OCI-LY1 (cell line): Measurements from ENCODE around the gene GRB10.

Experiments used
- H2AFZ ChIP-seq: fragments of 200-600 bp; sonication (generic), shearing (Covaris generic); 2 replicates; pipeline ENCODE4 v1.6.0; 2014; ENCODE audit warnings: antibody characterized with exemption, mild to moderate bottlenecking, low read length
- H3F3A ChIP-seq: fragments of 200-600 bp; sonication (generic), shearing (Covaris generic); 2 replicates; pipeline ENCODE4 v1.6.0; 2014; ENCODE audit warnings: mild to moderate bottlenecking, antibody characterized with exemption, low read length, moderate library complexity; ENCODE audit not compliant: insufficient read depth
- H3K27ac ChIP-seq: fragments of 200-600 bp; sonication (generic); 2 replicates; pipeline ENCODE4 v1.5.1; 2014; ENCODE audit warnings: low read length, mixed run types, mild to moderate bottlenecking, low read depth; ENCODE audit not compliant: poor library complexity, severe bottlenecking
- H3K27me3 ChIP-seq: fragments of 200-600 bp; sonication (generic); 2 replicates; pipeline ENCODE4 v1.6.0; 2014; ENCODE audit warnings: antibody characterized with exemption, mild to moderate bottlenecking, low read length, moderate library complexity; ENCODE audit not compliant: insufficient read depth
- H3K36me3 ChIP-seq: fragments of 200-600 bp; sonication (generic); 2 replicates; pipeline ENCODE4 v1.6.1; 2014; ENCODE audit warnings: mild to moderate bottlenecking, antibody characterized with exemption, low read length, moderate library complexity, mixed read lengths; ENCODE audit not compliant: insufficient read depth
- H3K4me1 ChIP-seq: fragments of 200-600 bp; sonication (generic); 2 replicates; pipeline ENCODE4 v1.5.1; 2014; ENCODE audit warnings: mild to moderate bottlenecking, low read length, moderate library complexity; ENCODE audit not compliant: insufficient read depth, severe bottlenecking
- H3K4me2 ChIP-seq: fragments of 200-600 bp; sonication (generic), shearing (Covaris generic); 2 replicates; pipeline ENCODE4 v1.6.1; 2014; ENCODE audit warnings: low read length
- H3K4me3 ChIP-seq: fragments of 200-600 bp; sonication (generic); 2 replicates; pipeline ENCODE4 v1.5.1; 2014; ENCODE audit warnings: low read length, low read depth, mild to moderate bottlenecking, mixed read lengths; ENCODE audit not compliant: poor library complexity, severe bottlenecking
- H3K79me2 ChIP-seq: fragments of 200-600 bp; shearing (Covaris generic); 2 replicates; pipeline ENCODE4 v1.6.1; 2016; ENCODE audit warnings: mixed run types, low read length, mixed read lengths; ENCODE audit not compliant: insufficient read depth
- H3K9ac ChIP-seq: fragments of 200-600 bp; sonication (generic), shearing (Covaris generic); 2 replicates; pipeline ENCODE4 v1.6.1; 2014; ENCODE audit warnings: mild to moderate bottlenecking, low read length, mixed read lengths
- H3K9me2 ChIP-seq: fragments of 200-600 bp; sonication (generic), shearing (Covaris generic); 2 replicates; pipeline ENCODE4 v1.6.1; 2014; ENCODE audit warnings: low read depth, mild to moderate bottlenecking, low read length, mixed read lengths
- H3K9me3 ChIP-seq: fragments of 200-600 bp; shearing (Covaris generic); 2 replicates; pipeline ENCODE4 v1.6.1; 2014; ENCODE audit warnings: low read length, mixed read lengths
- H4K20me1 ChIP-seq: fragments of 200-600 bp; sonication (generic), shearing (Covaris generic); 2 replicates; pipeline ENCODE4 v1.6.0; 2016; ENCODE audit warnings: mild to moderate bottlenecking, low read length; ENCODE audit not compliant: insufficient read depth
- EZH2 ChIP-seq: fragments of 200-600 bp; sonication (generic), shearing (Covaris generic); IDR thresholded peaks from 2 replicates; pipeline ENCODE4 v1.8.0; 2017; ENCODE audit warnings: borderline replicate concordance, mixed run types, mild to moderate bottlenecking, antibody characterized with exemption, low read length, moderate library complexity, mixed read lengths
- TF ChIP-seq, protein P1 (sequence below): fragments of 200-600 bp; sonication (generic), shearing (Covaris generic); IDR thresholded peaks from 2 replicates; pipeline ENCODE4 v1.5.1; 2017; ENCODE audit warnings: mild to moderate bottlenecking, antibody characterized with exemption, low read length, moderate library complexity, mixed read lengths

Gene GRB10

GRCh38 chr7:50567715-50568261 is 214.9 kb downstream of the GRB10 start:
- Histone ChIP-seq H3F3A (no peaks in the 10 kb centered on the region), H3K4me1 (no peaks in the 10 kb centered on the region), H3K4me2 (no peak overlapping the region)

DNA sequence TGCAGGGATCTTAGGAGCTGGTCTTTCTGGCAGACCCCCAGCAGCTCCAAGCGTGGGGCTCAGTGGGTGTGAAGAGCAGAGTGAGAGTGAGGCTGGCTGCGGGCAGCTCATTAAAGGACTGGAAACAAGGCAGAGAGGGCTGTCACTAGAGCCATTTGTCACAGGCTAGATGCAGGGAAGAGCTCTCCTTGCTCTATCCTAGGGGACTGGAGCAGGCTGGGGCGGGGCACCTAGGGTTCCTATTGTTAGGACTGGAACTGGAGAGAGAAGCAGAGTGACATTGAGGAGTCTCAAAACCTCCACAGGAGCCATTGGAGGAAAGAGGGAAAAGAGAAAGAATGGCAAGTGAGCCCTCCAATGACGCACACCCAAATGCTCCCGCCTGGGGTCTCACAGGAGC is 216.7 kb downstream of the GRB10 start:
- Histone ChIP-seq H3K4me2 (no peak overlapping the region), H3K27me3 (0 out of 2 replicates have a peak, but pooled peaks cover 8% of the 10 kb centered on the region), H3K79me2 (no peaks in the 10 kb centered on the region), H3K27ac (no peak overlapping the region), H2AFZ (no peak overlapping the region), H4K20me1 (no peaks in the 10 kb centered on the region), H3K4me3 (no peak overlapping the region), H3K36me3 (no peaks in the 10 kb centered on the region), H3K9ac (no peak overlapping the region), H3F3A (no peaks in the 10 kb centered on the region), H3K9me3 (no peaks in the 10 kb centered on the region), H3K9me2 (no peaks in the 10 kb centered on the region), H3K4me1 (no peaks in the 10 kb centered on the region)
- TF ChIP-seq EZH2 = no peak
- TF ChIP-seq, protein P1, sequence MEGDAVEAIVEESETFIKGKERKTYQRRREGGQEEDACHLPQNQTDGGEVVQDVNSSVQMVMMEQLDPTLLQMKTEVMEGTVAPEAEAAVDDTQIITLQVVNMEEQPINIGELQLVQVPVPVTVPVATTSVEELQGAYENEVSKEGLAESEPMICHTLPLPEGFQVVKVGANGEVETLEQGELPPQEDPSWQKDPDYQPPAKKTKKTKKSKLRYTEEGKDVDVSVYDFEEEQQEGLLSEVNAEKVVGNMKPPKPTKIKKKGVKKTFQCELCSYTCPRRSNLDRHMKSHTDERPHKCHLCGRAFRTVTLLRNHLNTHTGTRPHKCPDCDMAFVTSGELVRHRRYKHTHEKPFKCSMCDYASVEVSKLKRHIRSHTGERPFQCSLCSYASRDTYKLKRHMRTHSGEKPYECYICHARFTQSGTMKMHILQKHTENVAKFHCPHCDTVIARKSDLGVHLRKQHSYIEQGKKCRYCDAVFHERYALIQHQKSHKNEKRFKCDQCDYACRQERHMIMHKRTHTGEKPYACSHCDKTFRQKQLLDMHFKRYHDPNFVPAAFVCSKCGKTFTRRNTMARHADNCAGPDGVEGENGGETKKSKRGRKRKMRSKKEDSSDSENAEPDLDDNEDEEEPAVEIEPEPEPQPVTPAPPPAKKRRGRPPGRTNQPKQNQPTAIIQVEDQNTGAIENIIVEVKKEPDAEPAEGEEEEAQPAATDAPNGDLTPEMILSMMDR = no peak

More at GRCh38 chr7:50567715-50568261, 214.9 kb downstream of the GRB10 start:
- no peaks in the 10 kb centered on the region for H3K9me3 ChIP-seq
- H3K9ac ChIP-seq = no peak overlapping the region
- 0 out of 2 replicates have a peak, but pooled peaks cover 8% of the 10 kb centered on the region for H3K27me3 ChIP-seq
- H4K20me1 ChIP-seq = no peaks in the 10 kb centered on the region
- TF ChIP-seq EZH2 = no peak
- TF ChIP-seq, protein P1 = no peak
- no peak overlapping the region for H3K27ac ChIP-seq
- H2AFZ ChIP-seq = no peak overlapping the region
- H3K9me2 ChIP-seq = no peaks in the 10 kb centered on the region
- H3K4me3 ChIP-seq = no peak overlapping the region
- H3K36me3 ChIP-seq = no peaks in the 10 kb centered on the region
- no peaks in the 10 kb centered on the region for H3K79me2 ChIP-seq

DNA sequence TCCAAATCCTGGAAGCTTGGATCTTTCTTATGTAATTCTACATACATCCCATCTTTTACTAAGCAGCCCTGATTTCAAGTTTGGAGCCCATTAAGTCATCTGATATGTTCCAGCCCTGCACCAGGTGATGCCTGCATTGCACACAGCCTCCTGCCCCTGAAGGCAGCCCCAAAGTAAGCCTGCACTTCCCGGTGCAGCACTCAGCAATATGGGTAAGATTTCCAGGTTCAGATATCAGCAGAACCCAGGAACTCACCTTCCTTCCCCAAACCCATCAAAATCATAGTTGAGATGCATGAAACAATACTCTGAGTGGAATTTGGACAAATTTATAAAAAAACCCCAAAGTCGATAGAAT is 217.2 kb downstream of the GRB10 start:
- Histone ChIP-seq H3K9me2 (no peaks in the 10 kb centered on the region), H2AFZ (no peak overlapping the region), H3K4me2 (no peak overlapping the region), H3K27ac (no peak overlapping the region), H3K9me3 (no peaks in the 10 kb centered on the region), H4K20me1 (no peaks in the 10 kb centered on the region), H3K4me3 (no peak overlapping the region), H3K27me3 (0 out of 2 replicates have a peak, but pooled peaks cover 8% of the 10 kb centered on the region), H3K79me2 (no peaks in the 10 kb centered on the region), H3K9ac (no peak overlapping the region), H3K36me3 (no peaks in the 10 kb centered on the region), H3K4me1 (no peaks in the 10 kb centered on the region), H3F3A (no peaks in the 10 kb centered on the region)
- TF ChIP-seq, protein P1 = no peak
- TF ChIP-seq EZH2 = no peak
